Measurements from ENCODE around the gene TSPEAR.

GRCh38 chr21:44737706-44738354 is 26.5 kb upstream of the TSPEAR start:
- TF ChIP-seq POLR2A (IDR thresholded peaks at IDR 0.05) (no peak), CTCF (IDR thresholded peaks at IDR 0.05) (no peak)

Data from thyroid gland (tissue), 4 donors.